CD4-positive, alpha-beta T cell treated with Interleukin-15 for 1 hour (primary cell): Measurements from ENCODE around the gene HEYL.

ENCODE experiments used
- DNase-seq: peaks from one replicate; pipeline ENCODE4 v3.0.0-alpha.2; 2020

Gene HEYL

GRCh38 chr1:39639305-39640130 lies at the start of gene HEYL:
Gene HEYL (minus strand): TSS chr1:39639643. CDS start chr1:39639625, 18 bp downstream.
- peak; percentile 48 for DNase-seq

- DNase-seq: no peak
Measured at GRCh38 chr1:39689214-39689613, 49.8 kb upstream of the HEYL start.

GRCh38 chr1:39688706-39689105 lies 49.3 kb upstream of the HEYL start:
- DNase-seq: no peak

- DNase-seq: no peak
Measured at GRCh38 chr1:39687243-39687642, 47.8 kb upstream of the HEYL start.

- no peak for DNase-seq
Measured at GRCh38 chr1:39685071-39685470, 45.6 kb upstream of the HEYL start.

GRCh38 chr1:39684313-39684664 lies 44.8 kb upstream of the HEYL start:
- DNase-seq: no peak

GRCh38 chr1:39683591-39684312 lies 44.3 kb upstream of the HEYL start:
- peak; percentile 68 for DNase-seq

GRCh38 chr1:39681999-39682398 lies 42.6 kb upstream of the HEYL start:
- no peak for DNase-seq

- DNase-seq: no peak
Measured at GRCh38 chr1:39681294-39681693, 41.9 kb upstream of the HEYL start.

GRCh38 chr1:39680751-39681150 lies 41.3 kb upstream of the HEYL start:
- no peak for DNase-seq

GRCh38 chr1:39679821-39680220 lies 40.4 kb upstream of the HEYL start:
- no peak for DNase-seq

GRCh38 chr1:39678889-39679288 lies 39.4 kb upstream of the HEYL start:
- no peak for DNase-seq

GRCh38 chr1:39677645-39678044 lies 38.2 kb upstream of the HEYL start:
- no peak for DNase-seq

- DNase-seq: no peak
Measured at GRCh38 chr1:39676948-39677548, 37.6 kb upstream of the HEYL start.

- DNase-seq: no peak
Measured at GRCh38 chr1:39675220-39675619, 35.8 kb upstream of the HEYL start.

- no peak for DNase-seq
Measured at GRCh38 chr1:39673215-39673614, 33.8 kb upstream of the HEYL start.

- DNase-seq: no peak
Measured at GRCh38 chr1:39672551-39672947, 33.1 kb upstream of the HEYL start.

GRCh38 chr1:39671793-39672550 lies 32.5 kb upstream of the HEYL start, which contains the start of gene NT5C1A:
Gene NT5C1A (minus strand): TSS chr1:39672107. CDS start chr1:39672038, 69 bp downstream.
- no peak for DNase-seq

GRCh38 chr1:39671433-39671792 lies 32.0 kb upstream of the HEYL start:
- DNase-seq: no peak

GRCh38 chr1:39670689-39671088 lies 31.2 kb upstream of the HEYL start:
- no peak for DNase-seq

- DNase-seq: no peak
Measured at GRCh38 chr1:39668894-39669293, 29.5 kb upstream of the HEYL start.

- DNase-seq: no peak
Measured at GRCh38 chr1:39668111-39668510, 28.7 kb upstream of the HEYL start.

GRCh38 chr1:39666772-39667171 lies 27.3 kb upstream of the HEYL start:
- DNase-seq: no peak
